Renal cortical epithelial cell (primary cell): ENCODE results near the gene SETBP1. TPM values are rescaled to one million over a fixed set of nuclear protein-coding genes. Genes with fewer than 3 reads are reported as not detected.
A peak's percentile ranks its signal among the peaks of the same experiment; 100 is the strongest.

Source experiments
- DNase-seq: peaks from one replicate; pipeline ENCODE4 v3.0.0-alpha.2; 2011; ENCODE audit warnings: low read depth
- total RNA-seq: library from RNA; depleted of rRNA; stranded (reverse); fragments of >200 nt; gene quantifications from 2 replicates; pipeline ENCODE4 v1.2.3, GENCODE V29; 2014

SETBP1 gene
- total RNA-seq, 1 donor from 2014 or later = 17.9 TPM

- no peak for DNase-seq
Measured at GRCh38 chr18:44816050-44816449, 135.4 kb downstream of the SETBP1 start.

DNA sequence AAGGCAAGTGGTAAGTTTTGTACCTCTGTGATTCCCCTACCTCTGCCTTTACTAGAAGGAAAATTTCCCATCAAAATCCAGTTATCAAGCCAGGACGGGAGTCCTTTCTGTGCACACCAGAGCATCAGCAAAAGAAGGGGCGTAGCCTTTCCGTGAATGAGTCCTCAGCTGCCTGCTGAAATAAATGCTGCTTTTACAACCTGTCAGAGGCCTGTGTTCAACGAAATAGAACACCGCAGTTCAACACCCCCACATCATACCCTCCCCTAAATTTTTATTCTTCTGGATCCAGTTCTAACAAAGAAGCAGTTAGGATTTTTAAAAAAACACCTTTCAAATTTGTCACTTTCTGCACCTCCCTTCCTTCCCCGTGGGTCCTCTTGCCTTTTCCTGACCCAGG lies 135.8 kb downstream of the SETBP1 start:
- DNase-seq = peak; percentile 38

GRCh38 chr18:44817831-44818473 lies 137.3 kb downstream of the SETBP1 start:
- DNase-seq = peak; percentile 90

DNA sequence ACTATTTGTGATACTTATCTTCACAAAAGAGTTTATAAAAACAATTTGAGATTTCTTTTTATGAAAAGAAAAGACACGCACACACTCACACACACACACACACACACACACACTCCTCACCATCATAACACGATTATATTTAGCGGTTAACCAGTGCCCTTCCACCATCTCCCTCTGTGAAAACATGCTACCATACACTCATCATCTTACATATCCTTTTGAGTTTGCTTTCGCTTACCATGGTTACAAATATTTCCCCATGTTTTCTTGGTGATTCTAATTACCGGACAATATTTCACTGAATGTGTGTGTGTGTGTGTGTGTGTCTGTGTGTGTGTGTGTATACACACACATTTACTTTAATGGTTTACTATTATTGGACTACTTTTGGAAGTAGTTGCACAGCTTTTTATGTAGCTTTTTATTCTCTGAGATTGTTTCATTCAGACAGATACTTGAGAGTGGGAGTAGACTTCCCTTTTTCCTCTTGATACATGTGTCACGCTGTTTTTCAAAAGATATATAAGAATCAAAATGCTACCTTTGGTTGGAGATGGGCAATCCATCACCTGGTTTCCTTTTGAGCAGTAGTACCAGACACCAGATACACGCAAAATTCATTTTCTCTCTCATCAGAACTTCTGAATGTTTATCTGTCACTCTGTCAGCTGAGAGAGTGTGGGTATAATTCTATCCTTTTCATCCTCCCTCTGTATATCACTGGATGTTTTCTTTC lies 138.1 kb downstream of the SETBP1 start:
- DNase-seq = peak; percentile 34

DNA sequence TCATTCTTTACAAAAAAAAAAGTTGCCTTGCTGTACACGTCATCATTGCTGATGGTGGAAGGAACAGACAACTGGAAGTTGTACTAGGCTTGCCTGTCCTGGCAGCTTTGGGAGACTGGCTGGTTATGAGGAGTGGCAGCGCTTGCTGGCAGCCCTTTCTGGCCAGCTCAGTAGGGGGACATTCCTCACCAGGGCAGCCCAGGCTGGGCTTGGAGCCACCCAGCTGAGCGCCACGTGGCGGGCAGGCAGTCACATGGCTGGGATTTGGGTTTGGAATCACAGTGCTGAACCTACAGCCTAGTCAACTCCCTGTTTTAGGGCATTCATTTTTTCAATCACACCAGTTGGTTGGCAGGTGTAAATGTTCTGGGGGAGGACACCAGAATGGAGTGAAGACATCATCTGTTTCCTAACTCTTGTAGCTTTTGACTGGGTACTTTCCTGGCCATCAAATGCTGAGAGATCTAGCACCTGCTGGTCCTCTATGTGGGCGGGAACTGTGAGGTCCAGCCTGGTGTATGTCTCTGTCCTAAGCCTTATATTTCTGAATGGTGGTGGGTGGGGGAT lies 139.3 kb downstream of the SETBP1 start:
- DNase-seq = no peak

GRCh38 chr18:44821924-44822323 lies 141.2 kb downstream of the SETBP1 start:
- DNase-seq = no peak

GRCh38 chr18:44823286-44823685 lies 142.6 kb downstream of the SETBP1 start:
- peak; percentile 31 for DNase-seq

GRCh38 chr18:44823782-44824181 lies 143.1 kb downstream of the SETBP1 start:
- peak; percentile 89 for DNase-seq

GRCh38 chr18:44824884-44825283 lies 144.2 kb downstream of the SETBP1 start:
- no peak for DNase-seq

DNA sequence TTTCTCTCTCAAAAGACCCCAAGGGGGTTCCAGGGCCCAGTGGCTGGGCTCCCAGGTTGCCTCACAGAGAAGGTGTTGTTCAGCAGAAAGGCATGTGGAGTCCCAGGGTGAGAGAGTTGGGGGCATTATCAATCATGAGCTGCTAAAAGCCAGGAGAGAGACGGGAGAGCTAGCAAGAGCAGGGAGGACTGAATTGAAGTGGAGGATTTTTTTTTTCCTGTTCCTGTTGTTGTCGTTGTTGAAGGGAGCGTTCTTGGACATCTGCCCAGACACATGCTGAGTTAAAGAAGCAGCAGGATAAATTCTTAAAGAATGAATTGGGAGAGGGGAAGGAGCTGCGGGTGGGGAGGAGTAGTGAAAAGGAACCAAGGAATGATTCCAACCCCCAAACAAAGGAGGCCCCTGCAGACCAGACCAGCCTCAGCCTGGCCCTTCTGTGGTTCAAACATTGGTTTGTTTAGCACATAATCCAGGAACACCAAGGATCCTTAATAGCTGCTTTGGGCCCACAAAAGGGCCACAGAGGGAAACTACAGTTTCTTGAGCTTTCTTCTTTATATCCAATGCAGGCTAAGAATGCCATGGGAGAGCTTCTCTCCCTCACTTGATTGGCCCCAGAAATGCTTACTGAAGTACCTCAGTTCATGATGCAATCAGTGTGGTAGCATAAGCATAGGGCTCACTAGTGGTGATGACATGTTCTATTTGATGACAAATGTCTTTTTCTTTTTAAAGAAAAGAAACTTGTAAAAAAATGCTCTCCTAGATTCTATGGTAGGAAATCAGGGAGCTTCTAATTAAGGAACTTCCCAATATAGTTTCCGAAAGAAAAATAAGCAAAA lies 146.0 kb downstream of the SETBP1 start:
- DNase-seq = peak; percentile 97

DNA sequence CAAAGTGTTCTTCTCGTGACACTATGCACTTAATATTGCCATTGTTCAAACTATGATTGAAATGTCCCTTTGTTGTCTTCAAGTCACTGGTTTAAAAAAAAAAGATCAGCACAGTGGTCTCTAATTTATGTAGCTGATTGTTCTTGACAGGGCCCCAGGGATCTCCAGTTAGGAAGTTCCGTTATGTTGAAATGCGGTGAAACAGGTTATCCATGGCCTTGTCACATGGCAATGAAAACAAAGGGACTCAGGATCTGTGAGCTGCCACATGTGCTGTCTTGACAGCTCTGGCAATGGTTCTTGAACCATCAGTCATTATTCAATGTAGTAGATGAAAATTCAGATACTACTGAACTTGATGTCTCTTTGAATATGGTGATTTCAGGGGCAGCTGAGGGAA lies 147.4 kb downstream of the SETBP1 start:
- no peak for DNase-seq

- no peak for DNase-seq
Measured at GRCh38 chr18:44830581-44830980, 149.9 kb downstream of the SETBP1 start.

GRCh38 chr18:44833786-44834185 lies 153.1 kb downstream of the SETBP1 start:
- no peak for DNase-seq

DNA sequence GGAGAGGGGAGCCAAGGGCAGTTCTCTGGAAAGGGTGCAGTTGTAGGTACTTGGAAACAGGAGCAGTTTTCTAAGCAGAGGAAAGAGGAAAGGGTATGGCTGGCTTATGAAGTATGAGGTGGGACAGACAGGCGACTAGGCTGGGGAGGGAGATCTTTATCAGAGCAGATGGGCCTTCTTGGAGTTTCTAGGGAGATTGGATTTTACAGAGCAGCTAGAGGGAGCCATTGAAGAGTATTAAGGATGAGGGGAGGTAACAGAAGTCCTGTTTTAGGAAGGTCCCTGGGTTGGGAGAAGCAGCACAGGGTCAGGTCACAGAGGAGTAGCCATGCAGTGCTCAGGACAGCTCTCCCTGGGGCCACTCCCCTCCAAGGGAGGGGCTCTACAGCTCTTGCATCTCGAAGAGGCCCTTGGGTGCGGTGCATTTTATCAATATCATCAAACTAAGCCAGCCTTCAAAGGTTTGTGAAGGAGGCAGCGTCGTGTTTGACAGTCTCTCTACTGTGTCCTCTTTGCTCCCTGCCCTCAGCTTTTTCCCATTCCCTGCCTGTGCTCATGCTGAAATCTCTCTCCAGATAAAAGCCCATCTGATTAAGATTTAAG lies 154.3 kb downstream of the SETBP1 start:
- DNase-seq = no peak

- peak; percentile 91 for DNase-seq
Measured at GRCh38 chr18:44835703-44836102, 155.0 kb downstream of the SETBP1 start.

DNA sequence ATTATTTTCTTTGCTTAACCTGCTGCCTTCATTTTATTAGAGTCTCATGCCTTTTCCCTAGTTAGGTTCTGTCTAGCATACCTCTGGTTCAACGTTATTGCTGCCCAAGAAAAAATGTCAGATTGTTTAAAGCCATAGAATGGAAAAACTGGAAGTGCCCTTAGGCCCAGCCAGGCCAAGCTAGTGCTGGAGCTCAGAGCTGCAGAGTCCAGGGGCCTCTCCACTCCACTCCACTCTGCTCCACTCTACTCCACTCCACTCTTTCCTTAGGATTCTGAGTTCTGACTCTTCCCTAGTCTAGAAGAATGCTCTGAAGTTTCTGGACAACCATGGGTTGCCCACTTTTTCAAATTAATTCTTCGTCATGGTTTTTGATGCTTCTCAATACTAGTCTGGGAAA lies 155.6 kb downstream of the SETBP1 start:
- DNase-seq = no peak

GRCh38 chr18:44837482-44838180 lies 156.9 kb downstream of the SETBP1 start:
- peak; percentile 33 for DNase-seq

DNA sequence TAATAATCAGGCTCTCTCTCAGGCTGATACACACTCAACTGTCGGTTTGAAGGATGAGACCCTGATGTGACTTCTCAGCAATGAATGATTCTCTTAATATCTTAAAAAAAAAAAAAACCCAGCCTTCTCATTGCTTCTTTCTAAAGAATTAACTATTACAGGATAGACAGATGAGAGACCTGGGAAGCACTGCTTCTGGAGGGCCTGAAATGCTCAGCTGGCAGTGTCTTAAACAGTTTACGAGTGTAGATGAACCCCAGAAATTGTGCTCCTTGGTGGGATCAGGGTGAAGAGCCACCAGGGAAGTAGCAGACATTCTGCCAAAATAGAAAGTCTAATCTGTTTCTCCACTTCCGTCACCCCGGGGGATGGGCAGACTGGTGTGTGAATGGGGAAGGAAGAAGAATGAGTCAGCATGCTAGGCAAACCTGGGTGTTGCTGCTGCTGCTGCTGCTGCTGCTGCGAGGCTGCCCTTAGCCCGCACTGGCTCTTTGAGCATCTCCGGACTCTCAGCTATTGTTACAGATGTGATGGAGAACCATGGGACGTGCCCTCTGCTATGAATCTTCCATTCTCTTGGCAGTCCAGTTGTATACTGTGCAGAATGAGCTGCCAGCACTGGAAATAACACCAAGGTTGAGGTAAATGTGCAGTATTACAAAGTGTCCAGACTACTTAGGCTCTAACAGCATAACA lies 158.4 kb downstream of the SETBP1 start:
- DNase-seq = peak; percentile 66

GRCh38 chr18:44840058-44840790 lies 159.5 kb downstream of the SETBP1 start:
- DNase-seq = no peak

DNA sequence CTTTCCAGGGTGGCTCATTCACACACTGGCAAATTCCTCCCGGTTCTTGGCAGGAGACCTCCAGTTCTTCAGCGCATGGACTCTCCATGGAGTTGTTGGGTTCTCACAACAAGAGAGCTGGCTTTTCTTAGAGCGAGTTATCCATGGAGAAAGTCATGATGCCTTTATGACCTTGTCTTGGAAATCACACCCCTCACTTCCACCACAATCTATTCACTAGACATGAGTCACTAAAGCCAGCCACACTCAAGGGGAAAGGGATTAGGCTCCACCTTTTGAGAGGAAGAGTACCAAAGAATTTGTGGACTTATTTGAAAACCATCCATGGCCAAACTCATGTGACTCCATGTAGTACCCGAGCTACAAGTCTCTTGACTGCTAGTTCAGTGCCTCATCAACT lies 160.5 kb downstream of the SETBP1 start:
- peak; percentile 46 for DNase-seq
